HG03342 (cell line): ENCODE measurements around the gene OR51A7.
"Not testable (repeated sequence)": the region's sequence is repeated elsewhere in the genome, so short reads cannot be mapped to it uniquely, and the experiment has no call there.

ENCODE experiments used
- ATAC-seq: cut with Tn5 transposase; IDR thresholded peaks from one replicate; pipeline ENCODE4 v1.9.1; 2021; ENCODE audit warnings: mild to moderate bottlenecking, moderate library complexity; ENCODE audit not compliant: unreplicated experiment

OR51A7 gene, protein sequence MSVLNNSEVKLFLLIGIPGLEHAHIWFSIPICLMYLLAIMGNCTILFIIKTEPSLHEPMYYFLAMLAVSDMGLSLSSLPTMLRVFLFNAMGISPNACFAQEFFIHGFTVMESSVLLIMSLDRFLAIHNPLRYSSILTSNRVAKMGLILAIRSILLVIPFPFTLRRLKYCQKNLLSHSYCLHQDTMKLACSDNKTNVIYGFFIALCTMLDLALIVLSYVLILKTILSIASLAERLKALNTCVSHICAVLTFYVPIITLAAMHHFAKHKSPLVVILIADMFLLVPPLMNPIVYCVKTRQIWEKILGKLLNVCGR

DNA sequence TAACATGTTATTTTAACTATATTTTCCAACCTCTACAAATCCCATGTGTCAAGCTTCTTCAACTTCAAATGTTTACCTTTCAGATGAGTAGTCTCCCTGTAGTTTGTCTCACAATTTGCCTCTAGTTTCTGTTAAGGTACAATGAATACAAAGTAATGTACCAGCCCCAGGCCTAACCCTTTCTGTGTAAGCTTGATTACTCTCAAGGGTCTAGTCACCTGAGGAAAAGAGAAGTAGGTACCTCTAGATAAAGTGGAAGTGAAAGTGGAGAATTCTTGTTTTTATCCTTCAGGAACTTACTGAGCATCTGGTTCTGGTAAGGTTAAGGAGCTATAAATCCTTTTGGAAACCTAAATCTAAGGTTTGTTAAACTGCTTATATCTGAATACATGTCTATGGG, at the start of gene OR51A7:
TSS of gene OR51A7 (plus strand) at position 300 of the 400 bp plus-strand sequence. CDS start 3,587 bp downstream, outside the sequence.
- ATAC-seq: no peak

DNA sequence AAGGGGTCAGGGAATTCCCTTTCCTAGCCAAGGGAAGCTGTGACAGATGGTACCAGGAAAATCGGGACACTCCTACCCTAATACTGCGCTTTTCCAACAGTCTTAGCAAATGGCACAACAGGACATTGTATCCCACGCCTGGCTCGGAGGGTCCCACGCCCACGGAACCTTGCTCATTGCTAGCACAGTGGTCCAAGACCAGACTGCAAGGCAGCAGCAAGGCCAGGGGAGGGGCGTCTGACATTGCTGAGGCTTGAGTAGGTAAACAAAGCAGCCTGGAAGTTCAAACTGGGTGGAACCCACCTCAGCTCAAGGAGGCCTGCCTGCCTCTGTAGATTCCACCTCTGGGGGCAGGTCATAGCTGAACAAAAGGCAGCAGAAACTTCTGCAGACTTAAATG, 49.3 kb upstream of the OR51A7 start:
- not testable (repeated sequence) for ATAC-seq

DNA sequence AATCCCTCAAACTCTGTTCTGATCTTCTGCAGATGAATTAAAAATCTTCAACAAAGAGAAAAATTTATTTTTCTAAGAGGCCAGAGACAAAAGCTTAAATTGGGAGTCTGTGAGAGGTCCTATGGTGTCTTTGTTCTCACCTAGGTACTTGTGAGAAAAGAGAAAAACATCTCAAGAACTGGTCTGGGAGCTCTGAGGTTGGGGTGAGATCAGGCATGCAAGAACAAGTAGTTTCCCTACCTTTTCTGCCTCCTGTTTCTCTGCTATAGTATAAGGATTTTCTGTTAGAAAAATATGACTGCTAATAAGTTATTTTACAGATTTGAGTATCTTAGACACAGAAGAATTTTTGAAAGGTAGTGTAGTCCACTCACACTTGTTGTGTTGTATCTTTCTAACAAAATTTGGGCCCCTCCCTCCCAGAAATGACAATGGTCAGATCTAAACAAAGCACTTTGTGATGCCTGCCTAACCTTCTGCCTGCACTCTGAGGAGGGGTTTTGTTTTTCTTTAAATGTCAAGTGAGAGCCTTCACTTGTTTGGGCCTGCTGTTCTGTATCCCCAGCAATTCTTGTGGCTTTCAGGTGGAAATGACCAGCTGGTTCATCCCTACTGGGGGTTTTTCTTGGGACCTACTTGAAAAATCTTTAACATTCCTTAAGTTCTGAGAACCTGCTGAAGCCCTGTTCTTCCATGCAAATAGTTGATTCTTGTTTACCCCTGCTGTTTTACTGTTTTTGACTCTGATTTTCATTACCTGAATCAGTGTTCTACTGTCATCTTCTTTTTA, 40.9 kb upstream of the OR51A7 start:
- ATAC-seq: no peak

DNA sequence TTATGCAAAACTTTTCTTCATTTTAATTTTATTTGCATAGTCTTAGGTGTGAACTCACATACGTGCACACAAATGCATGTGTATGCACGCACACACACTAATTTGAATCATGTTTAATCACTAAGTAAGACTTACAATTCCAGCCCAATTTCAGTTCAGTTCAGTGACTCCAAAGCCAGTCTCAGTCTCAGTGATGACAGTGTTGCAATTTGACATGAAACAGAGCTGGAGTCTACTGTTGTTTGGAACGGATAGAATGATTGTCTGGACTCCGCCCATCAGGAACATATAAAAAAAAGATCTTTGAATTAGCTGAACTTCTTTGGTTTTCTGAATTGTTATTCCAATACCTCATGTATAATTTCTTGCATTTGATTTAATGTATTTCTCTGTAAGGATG, 39.7 kb upstream of the OR51A7 start:
- ATAC-seq: no peak

DNA sequence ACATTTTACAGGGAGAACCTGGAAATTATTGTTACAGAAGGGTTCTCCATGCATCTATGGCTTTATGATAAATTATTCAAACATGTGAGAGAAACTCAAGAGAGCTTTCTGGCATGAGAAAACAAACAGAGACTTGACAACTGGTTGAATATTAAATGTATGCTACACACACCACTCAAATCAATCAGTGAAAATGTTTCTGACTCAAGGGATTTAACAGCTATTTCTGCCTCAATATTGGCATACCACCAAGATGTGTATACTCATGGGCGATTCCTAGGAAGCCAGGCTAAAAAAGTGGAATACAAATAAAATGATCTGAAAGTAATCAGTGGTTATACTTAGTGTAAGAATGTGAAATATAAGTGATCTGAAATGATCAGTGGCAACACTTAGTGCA, 37.7 kb upstream of the OR51A7 start:
- no peak for ATAC-seq

DNA sequence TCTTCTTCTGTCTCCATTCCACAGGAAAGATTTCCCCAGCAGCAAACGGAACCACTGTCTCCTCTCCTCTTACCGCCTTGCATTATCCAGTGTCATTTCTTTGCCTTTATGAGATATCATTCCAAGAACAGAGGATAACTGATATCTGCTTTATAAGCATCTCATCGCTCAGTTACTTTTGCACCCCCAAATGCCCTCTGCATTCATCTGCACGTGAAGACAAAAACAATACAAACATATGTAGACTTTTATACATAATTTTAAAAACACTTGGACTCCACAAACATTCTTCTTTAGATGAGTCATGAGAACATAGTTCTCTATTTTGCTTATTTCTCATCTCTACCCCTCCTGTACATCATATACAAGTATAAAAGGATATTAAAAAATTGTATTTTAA, 22.4 kb upstream of the OR51A7 start:
- ATAC-seq: no peak

DNA sequence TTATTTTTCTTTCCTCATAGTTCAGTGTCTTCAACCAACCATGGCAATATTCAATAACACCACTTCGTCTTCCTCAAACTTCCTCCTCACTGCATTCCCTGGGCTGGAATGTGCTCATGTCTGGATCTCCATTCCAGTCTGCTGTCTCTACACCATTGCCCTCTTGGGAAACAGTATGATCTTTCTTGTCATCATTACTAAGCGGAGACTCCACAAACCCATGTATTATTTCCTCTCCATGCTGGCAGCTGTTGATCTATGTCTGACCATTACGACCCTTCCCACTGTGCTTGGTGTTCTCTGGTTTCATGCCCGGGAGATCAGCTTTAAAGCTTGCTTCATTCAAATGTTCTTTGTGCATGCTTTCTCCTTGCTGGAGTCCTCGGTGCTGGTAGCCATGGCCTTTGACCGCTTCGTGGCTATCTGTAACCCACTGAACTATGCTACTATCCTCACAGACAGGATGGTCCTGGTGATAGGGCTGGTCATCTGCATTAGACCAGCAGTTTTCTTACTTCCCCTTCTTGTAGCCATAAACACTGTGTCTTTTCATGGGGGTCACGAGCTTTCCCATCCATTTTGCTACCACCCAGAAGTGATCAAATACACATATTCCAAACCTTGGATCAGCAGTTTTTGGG, 21.6 kb upstream of the OR51A7 start, which contains the start of gene OR51T1:
TSS of gene OR51T1 (plus strand) at position 41 of the 641 bp plus-strand sequence. CDS start at position 41, 0 bp downstream.
- ATAC-seq: no peak

DNA sequence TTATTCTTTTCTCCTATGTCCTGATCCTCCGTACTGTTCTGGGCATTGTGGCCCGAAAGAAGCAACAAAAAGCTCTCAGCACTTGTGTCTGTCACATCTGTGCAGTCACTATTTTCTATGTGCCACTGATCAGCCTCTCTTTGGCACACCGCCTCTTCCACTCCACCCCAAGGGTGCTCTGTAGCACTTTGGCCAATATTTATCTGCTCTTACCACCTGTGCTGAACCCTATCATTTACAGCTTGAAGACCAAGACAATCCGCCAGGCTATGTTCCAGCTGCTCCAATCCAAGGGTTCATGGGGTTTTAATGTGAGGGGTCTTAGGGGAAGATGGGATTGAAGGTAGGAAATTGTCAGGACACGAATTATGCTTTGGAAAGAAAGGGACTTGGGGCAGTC, 21.0 kb upstream of the OR51A7 start:
- no peak for ATAC-seq

DNA sequence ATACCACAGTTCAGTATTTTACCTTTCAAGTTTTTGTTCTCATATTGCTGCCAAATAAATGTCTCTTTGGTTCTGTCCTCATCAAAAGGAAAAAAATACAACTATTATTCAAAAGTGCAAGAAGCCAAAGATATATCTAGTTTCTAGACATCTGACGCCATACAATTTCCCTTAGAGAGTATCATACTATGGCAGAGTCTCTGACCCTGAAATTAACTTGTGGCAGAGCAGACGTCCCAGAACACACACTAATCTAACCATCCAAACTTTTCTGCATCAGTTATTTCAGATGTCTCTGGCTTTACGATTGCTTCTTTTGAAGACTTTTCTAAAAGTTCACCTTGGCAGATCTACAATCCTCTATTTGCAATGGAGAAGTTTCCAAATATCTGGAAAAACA, 19.2 kb upstream of the OR51A7 start:
- ATAC-seq: no peak

DNA sequence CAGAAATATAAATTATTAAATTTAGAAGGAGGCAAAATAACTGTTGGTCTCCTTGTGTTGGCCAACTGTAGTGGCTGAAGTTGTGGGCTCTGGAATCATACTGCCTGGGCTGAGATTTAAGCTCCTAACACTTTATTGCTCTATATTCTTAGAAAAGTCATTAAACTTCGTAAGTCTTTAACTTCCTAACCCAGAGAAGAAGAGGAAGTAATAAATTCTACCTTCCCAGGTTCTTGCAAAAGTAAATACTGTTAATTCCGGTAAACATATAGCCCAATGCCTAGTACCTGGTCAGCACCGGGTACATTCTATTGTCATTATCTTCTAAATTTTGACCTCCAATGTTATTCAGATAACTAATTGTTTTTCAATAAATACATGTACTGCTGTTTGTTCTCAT, 17.4 kb upstream of the OR51A7 start:
- ATAC-seq: no peak

DNA sequence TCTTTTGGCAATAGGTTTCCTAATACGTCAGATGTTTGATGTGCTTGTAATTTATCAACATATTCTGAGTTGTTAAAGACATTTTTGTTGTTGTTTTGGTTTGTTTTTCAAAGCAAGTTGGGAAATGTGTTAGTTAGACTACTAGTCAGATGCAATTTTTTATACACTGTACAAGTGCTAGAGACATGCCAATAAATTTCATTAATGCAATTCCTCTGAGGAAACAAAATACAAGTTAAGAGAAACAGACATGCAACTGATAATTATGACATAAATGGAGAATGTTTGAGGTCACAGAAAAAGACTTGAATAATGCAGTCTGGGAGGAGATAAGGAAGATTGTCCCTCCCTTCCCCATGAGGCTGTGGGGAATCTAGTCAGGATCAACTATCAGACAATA, 16.0 kb upstream of the OR51A7 start:
- ATAC-seq: no peak

DNA sequence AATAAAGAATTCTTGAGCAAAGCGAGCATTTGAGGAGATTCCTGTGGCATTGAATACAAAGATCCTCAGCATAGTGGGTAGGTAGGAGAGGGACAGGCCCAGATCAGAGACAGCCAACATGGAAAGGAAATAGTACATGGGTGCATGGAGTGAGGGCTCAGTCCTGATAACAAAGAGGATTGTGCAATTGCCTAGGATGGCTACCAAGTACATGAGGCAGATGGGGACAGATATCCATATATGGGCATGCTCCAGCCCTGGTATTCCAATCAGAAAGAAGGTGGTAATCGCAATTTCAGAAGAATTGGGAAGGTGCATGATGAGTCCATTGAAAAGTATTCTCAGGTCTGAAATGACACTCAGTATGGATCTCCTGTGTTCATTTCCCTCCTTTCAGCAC, 13.3 kb upstream of the OR51A7 start:
- no peak for ATAC-seq

DNA sequence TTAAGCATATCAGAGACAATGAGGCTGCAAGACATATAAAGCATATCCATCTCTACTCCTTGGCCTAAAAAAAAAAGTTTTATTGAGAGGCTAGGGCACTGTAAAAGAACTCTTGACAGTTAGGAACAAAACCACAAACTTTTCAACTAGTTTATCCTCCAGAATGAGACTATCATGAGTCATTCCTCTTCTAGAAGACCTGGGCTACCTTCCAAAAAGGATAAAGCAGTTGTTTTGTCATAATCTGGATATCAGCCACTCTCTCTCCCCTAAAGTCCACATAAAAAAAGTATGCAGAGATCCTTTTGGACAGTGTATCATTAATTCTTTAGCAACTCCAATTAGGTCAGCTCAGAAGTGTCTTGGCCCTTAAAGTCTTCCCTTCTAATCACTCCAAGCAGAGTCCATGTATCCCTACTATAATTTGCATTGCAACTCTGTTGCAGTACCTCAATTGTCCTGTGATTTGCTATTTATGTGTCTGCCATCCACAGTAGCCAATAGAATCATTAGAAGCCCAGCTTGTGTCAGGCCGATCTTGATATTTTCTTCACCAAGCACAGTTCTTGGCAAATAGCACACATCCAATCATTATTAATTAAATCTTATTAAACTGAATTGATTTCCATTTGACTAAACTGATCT, 11.5 kb upstream of the OR51A7 start:
- peak; percentile 46 for ATAC-seq

DNA sequence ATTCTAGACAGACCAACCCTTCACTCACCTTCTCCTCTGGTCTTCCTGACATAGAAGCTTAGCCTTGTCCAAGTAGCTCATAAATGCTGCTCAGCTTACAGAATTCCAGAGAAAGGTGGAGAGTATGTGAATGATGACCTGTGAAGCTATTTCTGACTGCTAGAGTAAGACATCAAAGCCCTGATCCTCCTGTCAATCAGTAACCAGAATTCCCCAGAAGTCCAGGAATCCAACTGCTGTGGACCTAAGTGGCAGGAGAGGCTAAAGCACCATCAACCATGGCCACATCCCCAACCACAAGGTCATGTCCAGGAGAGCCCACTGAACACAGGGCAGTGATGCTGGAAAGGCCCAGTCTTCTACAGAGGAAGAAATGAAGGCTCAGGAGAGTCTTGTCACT, 13.0 kb downstream of the OR51A7 start:
- ATAC-seq: no peak

DNA sequence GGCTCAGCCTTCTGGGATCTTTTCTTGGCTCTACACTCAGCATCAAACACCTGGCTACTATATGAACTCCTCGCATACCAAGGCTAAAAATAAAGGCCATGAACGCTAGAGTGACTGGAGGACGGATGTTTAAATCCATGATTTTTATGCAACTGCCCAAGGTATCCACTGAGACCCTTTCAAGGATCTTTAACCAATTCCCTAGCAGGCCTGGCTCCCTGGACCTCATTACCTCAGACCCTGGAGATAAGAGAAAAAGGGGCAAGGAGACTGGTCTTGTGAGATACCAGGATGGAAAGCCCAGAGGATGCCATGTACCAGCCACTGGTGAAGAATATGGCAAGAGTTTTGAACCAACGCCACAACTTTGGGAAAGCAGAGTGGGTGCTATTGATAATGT, 15.7 kb downstream of the OR51A7 start, which contains the start of gene OR51G2:
TSS of gene OR51G2 (minus strand) at position 101 of the 400 bp plus-strand sequence. CDS start 3,687 bp downstream, outside the sequence.
- no peak for ATAC-seq

DNA sequence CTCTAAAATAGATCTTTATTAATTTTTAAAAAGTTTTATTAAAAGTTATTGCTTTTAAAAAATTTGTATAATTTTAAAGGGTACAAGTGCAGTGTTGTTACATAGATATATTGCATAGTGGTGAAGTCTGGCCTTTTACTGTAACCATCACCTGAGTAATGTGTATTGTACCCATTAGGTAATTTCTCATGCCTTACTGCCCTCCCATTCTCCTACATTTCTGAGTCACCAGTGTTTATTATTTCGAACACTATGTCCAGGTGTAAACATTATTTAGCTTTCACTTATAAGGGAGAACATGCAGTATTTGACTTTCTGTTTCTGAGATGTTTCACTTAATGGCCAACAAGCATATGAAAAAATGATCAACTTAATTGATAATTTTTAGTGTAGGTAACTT, 18.2 kb downstream of the OR51A7 start:
- ATAC-seq: no peak

DNA sequence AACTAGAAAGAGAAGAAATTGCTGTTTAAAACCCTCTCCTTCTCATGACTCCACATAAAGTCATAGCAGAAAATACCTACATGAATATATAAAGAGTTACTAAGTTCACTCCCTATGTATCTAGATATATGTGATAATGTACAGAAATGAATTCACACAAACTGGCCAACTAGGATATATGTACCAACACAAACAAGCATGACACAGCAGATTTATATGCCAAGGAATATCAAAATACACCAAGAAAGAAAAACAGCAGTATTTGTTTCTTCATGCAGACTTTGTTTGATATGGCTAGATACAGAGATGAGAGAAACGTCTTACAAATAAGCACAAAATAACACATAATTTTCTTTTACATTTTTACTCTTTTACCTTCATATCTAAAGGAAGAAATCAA, 18.7 kb downstream of the OR51A7 start:
- no peak for ATAC-seq

DNA sequence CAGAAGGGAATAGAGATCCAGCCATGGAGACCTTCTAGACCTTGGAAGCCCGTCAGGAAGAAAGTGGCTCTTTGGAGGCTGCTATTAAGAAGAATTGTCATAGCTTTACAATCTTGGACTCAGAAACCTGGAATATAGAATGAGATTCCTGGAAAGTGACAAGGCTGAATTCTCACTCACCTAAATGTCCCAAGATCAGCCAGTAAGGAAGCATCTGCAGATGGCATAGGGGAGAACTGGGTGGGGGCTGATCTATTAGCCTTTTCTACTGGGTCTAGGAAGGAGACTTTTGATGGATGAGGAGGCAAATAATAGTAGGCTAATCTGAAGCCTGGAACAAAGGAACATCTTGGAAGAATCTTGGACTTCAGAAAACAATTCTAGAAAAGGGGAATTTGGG, 20.7 kb downstream of the OR51A7 start, which contains the start of gene OR51G1:
TSS of gene OR51G1 (minus strand) at position 101 of the 400 bp plus-strand sequence. CDS start at position 101, 0 bp downstream.
- ATAC-seq: no peak

DNA sequence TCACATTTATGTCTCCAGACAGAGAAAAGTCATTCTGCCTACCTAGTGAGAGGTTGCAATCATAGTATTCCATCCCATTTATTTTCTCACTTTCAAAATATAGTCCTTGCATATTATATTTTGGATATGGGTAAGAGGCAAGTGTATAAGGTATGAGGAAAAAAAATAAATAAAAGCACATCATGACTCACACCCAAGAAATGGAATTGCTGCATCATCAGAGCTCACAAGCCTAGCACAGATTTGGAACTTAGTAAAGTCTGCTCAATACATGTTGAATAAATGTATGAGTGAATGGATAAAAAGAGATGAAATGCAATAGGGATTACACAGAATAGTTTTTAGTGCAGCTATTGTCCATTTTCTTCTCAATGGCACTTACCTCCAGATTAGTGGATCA, 23.0 kb downstream of the OR51A7 start:
- no peak for ATAC-seq

DNA sequence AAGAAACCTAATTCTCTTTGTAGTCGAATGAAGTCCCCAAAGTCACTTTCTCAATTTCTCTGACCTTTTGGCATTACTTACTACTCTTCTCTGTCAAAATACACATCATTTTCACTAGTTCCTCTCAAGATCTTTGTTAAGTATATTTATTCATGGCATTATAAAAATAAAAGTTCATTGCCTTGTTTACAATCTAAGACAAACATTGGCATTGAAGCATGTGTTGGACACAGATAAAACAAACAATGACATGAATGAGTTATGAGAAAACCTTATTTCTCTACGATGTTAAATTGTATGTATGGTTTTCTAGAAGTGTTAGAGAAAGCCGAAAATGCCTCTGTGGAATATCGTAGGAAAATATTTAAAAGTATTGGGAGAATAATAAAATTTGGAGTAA, 29.2 kb downstream of the OR51A7 start:
- no peak for ATAC-seq

DNA sequence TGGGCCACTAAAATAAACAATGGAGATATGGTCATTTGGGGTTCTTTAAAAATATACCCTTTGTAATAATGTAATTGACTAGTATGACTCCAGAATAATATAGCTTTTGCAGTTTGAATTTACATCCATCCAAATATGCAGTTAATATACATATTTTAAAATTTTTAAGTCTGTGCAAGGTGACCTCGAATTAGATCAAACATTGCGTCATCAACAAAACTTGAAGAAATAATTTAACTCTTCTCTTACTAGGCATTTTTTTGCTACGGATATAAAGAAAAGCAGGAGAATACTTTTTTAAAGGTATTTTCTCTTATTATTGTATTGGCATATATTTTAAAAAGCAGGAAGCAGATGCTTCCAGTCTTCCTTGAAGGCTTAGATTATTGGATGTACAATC, 33.2 kb downstream of the OR51A7 start:
- no peak for ATAC-seq
